ENCODE measurements around the gene RBMS1.

RBMS1 gene

GRCh38 chr2:160406591-160407392, 86.8 kb downstream of the RBMS1 start:
- DNase-seq, result no peak

DNA sequence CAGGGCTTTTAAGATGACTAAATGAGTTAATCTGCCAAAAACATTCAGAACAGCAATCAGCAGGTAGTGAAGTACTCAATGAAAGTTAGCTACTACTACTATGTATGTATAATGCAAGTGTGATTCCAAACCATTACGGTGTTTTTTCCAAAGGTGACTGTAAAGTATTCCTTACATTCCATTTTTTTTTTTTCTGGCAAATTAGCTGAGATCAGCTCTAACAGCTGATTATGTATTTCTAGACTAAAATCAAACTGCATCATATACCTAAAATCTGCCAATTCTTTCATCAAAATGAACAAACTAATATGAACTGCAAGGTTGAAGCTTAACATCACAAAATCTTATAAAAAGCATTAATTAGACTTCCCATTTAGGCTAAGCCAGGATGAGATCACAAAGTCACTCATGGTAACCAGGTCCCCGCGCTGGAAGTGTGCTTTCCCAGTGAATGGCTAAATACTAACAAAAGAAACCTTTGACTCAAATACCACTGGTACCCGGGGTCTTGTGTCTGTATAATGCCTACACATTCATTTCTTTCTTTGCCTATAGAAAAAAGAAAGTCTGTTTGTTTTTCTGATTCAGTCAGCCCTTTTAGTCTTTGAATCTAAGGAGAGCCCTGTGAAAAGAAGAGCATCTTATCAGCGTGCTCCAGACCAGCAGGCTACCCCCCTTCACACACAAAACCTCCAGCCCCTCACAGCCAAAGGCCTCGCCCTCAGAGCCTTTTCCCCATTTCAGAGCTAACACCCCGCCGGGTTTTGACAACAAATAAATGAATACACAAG, 88.3 kb downstream of the RBMS1 start:
- no peak for DNase-seq

DNA sequence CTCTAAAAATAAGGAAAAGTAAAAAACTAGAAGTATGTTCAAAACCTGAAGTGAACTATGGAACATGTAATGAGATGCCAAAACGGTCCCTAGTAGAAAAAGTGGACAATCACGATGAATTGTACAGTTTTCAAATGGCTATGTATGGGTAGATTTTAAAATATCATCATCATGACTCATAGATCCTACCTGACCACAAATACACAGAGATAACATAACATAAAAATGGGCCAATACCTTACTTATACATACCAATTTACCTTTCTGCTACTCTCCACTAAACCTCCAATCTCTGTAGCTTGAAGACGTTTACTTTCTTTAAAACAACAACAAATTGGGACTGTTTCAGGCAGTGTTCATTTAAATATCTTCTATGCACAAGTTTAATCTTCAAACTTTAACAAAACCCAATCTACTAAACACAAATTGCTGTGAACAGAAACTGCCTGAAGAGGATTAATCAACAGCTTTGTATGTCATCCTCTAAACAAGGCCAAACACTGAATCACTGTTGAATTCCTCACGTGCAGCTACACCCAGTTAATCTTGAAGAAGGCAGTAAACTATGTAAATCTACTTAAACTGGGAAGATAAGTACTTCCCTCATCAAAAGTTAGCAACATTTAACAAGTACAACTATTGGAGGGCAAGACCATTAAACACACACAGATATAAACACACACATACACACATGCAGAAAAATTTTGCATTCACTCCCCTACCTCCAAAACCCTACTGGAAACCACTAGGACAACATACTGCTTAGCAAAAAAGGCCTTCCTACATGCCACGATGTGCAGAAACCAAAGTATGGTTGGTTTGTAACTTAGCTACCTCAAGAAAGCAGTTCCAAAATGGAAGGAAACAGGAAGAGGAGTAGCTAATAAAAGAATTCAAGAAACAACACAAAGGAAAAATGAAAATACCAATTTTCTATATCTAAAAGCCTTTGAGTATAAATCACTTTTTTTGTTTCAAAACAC, 90.3 kb downstream of the RBMS1 start:
- DNase-seq, result no peak

- DNase-seq, result no peak
Measured at GRCh38 chr2:160402501-160402900, 91.1 kb downstream of the RBMS1 start.

DNA sequence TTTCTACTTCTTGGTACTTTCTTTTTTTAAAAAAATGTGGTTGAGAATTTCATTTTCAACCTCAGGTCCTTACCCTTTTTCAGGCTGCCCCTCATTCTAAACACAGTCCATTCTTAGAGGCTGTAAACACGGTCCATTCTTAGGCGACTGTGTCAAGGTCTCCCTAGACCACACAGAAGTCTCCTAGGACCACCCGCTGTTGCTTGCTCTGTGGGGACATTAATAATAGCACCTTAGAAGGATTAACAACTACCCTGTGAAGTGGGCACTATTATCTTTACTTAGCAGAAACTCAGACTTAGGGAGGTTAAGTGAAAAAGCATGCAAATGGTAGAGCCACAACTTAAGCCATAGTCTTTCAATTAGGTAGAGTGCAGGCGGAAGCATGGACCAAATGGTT, 91.7 kb downstream of the RBMS1 start:
- no peak for DNase-seq

DNA sequence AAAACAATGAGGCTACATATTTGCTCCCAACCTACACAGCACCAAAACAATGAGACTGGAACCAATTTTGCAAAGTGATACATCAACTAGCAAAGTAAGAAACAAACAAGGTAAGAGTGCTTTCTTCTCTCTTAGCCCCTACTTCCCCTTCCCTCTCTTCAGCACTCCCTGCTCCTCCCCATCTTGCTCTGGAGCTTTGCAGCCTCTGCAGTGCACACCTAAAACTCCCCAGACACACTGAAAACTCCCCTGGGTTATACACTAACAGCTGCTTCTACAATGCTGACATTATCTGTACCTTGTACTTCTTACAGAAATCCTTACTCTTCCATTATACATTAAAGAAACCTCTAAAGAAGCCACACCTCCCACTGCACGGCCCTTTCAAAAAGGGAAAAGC, 93.7 kb downstream of the RBMS1 start:
- DNase-seq, result no peak

GRCh38 chr2:160397530-160397865, 96.1 kb downstream of the RBMS1 start:
- DNase-seq, result no peak

- no peak for DNase-seq
Measured at GRCh38 chr2:160394153-160394552, 99.5 kb downstream of the RBMS1 start.

DNA sequence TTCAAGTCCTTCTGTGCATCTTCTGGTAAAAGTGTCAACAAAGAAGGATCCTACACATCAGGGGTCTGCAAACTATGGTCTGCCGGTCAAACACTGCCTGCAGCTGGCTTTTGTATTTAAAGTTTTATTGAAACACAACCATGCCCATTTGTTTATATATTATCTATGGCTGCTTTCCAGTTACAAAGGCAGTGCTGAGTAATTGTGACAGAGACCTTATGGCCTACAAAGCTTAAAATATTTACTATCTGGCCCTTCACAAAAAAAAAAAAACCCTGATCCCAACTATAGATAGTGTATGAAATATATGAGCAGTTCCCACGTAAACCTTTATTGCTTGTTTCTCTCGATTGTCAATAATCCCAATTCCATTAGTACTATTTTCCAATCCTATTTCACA, 101.4 kb downstream of the RBMS1 start:
- no peak for DNase-seq

DNA sequence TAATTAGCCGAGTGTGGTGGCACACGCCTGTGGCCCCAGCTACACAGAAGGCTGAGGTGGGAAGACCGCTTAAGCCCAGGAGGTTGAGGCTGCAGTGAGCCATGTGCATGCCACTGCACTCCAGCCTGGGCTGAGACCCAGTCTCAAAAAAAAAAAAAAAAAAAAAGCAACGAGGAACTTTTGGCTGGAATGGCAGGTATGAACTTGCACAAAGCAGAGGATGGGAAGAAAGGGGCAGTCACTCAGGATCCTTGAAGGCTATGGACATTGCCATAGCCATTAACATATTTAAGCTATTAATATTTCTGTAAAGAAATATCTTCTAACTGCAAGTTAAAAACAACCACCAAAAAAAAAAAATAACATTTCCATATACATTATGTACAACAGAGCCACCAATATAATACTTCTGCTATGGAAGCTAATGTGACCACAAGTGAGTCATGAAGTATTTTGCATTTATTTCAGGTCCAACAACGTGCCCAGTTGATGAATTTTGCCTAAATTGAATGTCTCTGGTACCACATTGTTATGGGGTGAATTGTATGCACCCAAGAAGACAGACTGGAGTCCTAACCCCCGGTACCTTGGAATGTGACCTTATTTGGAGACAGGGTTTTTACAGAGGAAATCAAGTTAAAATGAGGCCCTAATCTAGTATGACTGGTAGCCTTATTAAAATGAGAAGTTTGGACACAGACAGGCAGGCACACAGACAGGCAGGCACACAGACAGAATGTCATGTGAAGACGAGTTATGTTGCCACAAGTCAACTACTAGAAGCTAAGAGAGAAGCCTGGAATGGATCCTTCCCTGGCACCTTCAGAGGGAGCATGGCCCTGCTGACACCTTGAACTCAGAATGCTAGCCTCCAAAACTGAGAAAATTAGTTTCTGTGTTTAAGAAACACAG, 102.8 kb downstream of the RBMS1 start:
- DNase-seq, result no peak

GRCh38 chr2:160389875-160390274, 103.7 kb downstream of the RBMS1 start:
- no peak for DNase-seq

DNA sequence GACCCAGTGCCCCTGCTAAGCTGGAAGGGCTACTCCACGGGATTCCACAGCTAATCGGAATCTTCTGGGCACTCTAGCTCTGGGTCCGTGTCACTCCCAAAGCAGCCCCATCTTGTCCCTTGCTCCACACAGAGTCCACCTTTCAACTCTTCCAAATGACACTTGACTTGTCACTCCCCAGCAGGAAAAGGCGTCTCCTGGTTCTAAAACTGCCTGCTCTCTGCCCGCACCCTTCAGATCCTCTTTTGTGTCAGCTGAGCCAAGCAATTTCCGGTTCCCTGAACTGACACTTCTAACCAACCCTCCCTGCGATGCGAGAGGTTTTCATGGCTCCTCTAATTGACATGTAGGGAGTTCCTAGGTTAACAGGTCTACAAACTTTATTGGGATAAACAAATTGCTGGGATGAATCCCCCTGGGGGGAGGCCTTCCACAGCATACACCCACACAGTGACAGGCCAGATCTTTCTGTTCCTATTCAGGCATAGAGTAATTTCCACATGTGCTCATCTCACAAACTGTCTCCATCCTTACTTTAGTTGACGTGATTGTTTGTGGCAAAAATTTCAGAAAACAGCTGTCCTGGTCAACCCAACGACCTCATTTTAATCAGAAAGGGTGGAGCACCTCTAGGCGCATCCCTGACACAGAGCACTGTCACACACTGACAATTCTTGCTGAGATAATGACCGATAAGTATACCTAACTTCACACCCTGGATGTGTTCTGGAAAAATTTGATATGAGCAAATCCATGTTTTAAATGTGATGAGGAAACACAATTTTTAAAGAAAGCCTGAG, 104.9 kb downstream of the RBMS1 start:
- DNase-seq, result no peak

DNA sequence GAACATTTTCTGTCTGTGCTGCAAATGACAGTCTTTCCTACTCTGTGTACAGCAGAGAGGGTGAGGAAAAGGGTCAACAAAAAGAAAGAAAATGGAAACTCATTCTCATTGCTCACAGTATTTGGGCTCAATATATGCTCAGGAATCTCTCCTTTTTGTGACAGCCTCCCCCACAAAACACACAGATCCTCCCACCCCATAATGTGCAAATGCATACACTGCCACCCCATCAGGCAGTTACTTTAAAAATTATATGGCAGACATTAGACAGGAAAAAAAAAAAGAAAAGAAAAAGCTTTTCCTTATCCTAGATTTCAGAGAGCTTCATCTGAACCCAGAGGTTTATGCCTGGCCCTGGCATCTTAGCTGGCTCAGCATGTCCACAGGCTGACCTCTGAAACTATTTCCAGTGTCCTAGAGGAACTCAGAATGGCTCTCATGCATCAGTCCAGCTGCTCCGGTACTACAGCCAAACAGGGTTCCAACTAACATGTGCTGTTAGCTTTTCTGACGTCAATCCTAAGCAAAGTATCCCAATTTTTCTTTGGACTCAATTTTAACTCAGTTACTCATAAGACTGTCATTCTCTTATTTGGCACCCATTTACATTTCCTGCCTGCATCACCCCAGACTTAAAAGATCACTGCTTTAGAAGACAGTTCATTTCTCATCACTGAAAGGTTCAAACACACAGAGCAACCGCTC, 105.9 kb downstream of the RBMS1 start:
- no peak for DNase-seq

DNA sequence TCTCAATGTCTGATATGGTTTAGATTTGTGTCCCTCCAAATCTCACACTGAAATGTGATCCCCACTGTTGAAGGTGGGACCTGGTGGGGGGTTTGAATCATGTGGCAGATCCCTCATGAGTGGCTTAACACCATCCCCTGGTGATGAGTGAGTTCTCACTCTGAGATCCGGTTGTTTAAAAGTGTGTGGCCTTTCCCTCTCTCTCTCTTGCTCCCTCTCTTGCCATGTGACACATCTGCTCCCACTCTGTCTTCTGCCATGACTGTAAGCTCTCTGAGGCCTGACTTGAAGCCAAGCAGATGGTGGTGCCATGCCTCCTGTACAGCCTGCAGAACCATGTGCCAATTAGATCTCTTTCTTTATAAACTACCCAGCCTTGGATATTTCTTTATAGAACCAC, 108.8 kb downstream of the RBMS1 start:
- no peak for DNase-seq

DNA sequence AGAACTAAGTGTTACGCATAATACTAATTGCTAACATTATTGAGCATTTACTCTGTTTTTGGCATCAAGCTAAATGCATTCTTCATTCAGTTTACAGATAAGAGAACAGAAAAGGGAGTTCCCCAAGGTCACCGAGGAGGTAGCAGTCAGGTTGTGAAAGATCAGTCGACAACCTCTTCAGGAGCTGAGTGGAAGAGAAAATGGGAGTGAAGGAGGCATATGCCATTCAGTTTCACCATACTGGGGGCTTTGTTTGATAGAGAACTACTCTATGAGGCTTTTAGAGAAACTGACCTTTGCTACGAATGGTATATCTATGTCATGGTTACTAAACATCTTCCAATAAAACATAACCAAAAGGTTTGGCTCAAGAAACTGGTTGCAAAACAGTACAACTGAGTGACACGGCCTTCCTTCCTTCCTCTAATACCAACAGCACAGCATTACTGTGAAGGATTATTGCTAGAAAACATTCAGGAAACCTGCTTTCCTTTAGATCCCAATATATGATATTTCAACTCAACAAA, 112.1 kb downstream of the RBMS1 start:
- DNase-seq, result no peak

DNA sequence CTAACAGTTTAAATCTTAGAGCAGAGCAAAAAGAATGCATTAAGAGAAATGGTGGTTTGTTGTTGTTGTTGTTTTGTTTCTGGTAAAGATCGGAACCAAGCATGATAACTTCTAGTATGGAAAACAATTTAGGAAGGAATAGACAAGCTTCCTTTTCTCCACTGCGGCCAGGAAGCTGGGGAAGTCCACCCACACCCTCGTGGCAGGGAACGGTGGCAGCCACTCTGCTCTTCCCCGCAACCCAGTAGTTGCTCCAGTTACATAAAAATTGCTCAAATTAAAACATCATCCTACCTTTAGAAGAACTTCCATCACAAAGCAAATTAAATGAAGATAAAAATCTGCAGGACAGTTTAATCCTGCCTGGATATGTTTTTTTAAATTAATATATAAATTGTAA, 113.0 kb downstream of the RBMS1 start:
- DNase-seq, result no peak

GRCh38 chr2:160380000-160380570, 113.5 kb downstream of the RBMS1 start:
- DNase-seq, result no peak

DNA sequence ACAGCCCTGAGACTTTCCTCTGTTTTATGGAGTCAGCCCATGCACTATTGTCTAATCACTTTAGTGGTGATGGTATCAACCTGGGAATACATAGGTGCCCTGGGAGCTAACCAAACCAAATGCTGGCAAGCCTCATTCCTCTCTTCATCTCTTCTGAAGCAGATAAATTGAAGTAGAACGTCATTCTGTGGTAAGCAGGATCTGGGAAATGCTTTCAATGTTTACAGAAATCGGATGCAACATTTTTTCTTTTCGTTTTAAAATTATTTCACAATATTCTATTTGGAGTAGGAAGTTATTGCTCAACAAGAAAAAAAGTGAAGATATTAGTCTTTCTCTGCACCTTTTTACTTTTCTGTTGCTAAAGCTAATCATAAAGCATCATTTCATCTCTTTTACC, 114.2 kb downstream of the RBMS1 start:
- DNase-seq, result no peak

DNA sequence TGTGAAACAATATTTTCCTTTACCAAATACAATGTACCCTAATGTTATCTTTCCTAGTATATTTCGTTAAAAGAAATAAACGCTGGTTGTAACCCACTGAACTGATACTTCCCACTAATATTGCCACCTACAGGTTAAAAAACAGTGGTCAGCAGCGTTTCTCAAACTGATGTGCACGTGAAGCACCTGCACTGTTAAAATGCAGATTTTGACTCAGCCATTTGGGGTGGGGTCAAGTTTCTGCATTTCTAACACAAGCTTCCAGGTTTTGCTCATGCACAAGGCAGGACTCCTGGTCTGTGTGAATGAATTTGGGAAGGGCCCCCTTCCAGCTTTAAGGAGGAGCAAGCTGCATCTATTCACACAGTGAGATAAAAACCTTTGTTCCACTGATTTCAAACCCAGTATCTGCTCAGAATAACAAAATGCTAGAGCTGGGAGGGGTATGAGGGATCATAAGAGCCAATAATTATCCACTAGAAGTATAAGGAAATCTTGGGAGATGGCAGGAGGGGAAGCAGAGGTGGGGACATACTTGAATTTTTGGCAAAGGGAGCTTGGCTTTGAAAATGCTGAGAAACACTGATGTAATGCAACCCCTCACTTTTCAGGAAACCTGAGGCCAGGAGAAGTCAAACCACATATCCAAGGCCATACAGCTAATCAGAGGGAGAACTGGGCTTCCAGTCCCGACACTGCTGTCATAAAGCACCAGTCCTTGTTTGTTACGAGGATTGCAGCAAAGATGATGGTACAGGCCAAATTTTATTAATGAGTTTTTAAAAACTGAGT, 116.2 kb downstream of the RBMS1 start:
- no peak for DNase-seq

All from NCI-H2107 (cell line).